H9 (cell line): Measurements from ENCODE around the gene HCN1. TPM values are rescaled to one million over a fixed set of nuclear protein-coding genes. Genes with fewer than 3 reads are reported as not detected.

Experiments
- DNase-seq: peaks from one replicate; pipeline ENCODE4 v3.0.0-alpha.2; 2017
- H2AFZ ChIP-seq: one replicate; pipeline ENCODE4 v1.6.1; 2013; ENCODE audit warnings: mild to moderate bottlenecking, low read length, control low read depth, moderate library complexity
- H2AK5ac ChIP-seq: 2 replicates; pipeline ENCODE4 v1.6.1; 2013; ENCODE audit warnings: low read length, control low read depth, mixed read lengths; ENCODE audit not compliant: insufficient read length
- H2BK120ac ChIP-seq: one replicate; pipeline ENCODE4 v1.6.1; 2013; ENCODE audit warnings: low read depth, mild to moderate bottlenecking, low read length, control low read depth, inconsistent platforms; ENCODE audit not compliant: poor library complexity, severe bottlenecking
- H2BK12ac ChIP-seq: 2 replicates; pipeline ENCODE4 v1.6.1; 2013; ENCODE audit warnings: low read length, control low read depth, mixed read lengths, low read depth; ENCODE audit not compliant: insufficient read length
- H2BK15ac ChIP-seq: 2 replicates; pipeline ENCODE4 v1.6.1; 2013; ENCODE audit warnings: low read depth, low read length, control low read depth
- H2BK20ac ChIP-seq: one replicate; pipeline ENCODE4 v1.6.1; 2013; ENCODE audit warnings: low read depth, mild to moderate bottlenecking, low read length, control low read depth, inconsistent platforms; ENCODE audit not compliant: poor library complexity, severe bottlenecking
- H2BK5ac ChIP-seq: 2 replicates; pipeline ENCODE4 v1.6.1; 2013; ENCODE audit warnings: low read length, control low read depth, mixed read lengths; ENCODE audit not compliant: insufficient read length
- H3K14ac ChIP-seq: 2 replicates; pipeline ENCODE4 v1.6.1; 2013; ENCODE audit warnings: low read length, control low read depth; ENCODE audit not compliant: insufficient read depth
- H3K18ac ChIP-seq: 2 replicates; pipeline ENCODE4 v1.6.1; 2013; ENCODE audit warnings: low read depth, mild to moderate bottlenecking, mixed read lengths, low read length, control low read depth; ENCODE audit not compliant: insufficient read length
- H3K23ac ChIP-seq: 2 replicates; pipeline ENCODE4 v1.6.1; 2013; ENCODE audit warnings: low read length, control low read depth, mixed read lengths, low read depth; ENCODE audit not compliant: insufficient read length
- H3K23me2 ChIP-seq: 2 replicates; pipeline ENCODE4 v1.6.1; 2013; ENCODE audit warnings: low read depth, mild to moderate bottlenecking, mixed read lengths, low read length, control low read depth; ENCODE audit not compliant: insufficient read length, poor library complexity, severe bottlenecking
- H3K27ac ChIP-seq: 2 replicates; pipeline ENCODE4 v1.5.1; 2013; ENCODE audit warnings: low read length, control low read depth, mixed read lengths, low read depth; ENCODE audit not compliant: insufficient read length
- H3K27me3 ChIP-seq: 2 replicates; pipeline ENCODE4 v1.6.1; 2013; ENCODE audit warnings: low read length, control low read depth, inconsistent platforms; ENCODE audit not compliant: insufficient read depth
- H3K4ac ChIP-seq: 2 replicates; pipeline ENCODE4 v1.6.1; 2013; ENCODE audit warnings: low read depth, mild to moderate bottlenecking, control low read depth, inconsistent platforms, low read length, moderate library complexity
- H3K4me1 ChIP-seq: 2 replicates; pipeline ENCODE4 v1.6.1; 2013; ENCODE audit warnings: low read length, control low read depth, inconsistent platforms; ENCODE audit not compliant: insufficient read depth
- H3K4me2 ChIP-seq: 2 replicates; pipeline ENCODE4 v1.6.1; 2013; ENCODE audit warnings: low read length, control low read depth, mixed read lengths; ENCODE audit not compliant: insufficient read length, insufficient read depth
- H3K56ac ChIP-seq: 2 replicates; pipeline ENCODE4 v1.6.1; 2013; ENCODE audit warnings: low read depth, mild to moderate bottlenecking, mixed read lengths, low read length, control low read depth; ENCODE audit not compliant: insufficient read length
- H3K79me1 ChIP-seq: 2 replicates; pipeline ENCODE4 v1.6.1; 2013; ENCODE audit warnings: low read depth, mild to moderate bottlenecking, moderate library complexity, low read length, control low read depth, inconsistent platforms; ENCODE audit not compliant: insufficient read depth, poor library complexity, severe bottlenecking
- H3K79me2 ChIP-seq: 2 replicates; pipeline ENCODE4 v1.6.1; 2013; ENCODE audit warnings: low read length, control low read depth, inconsistent platforms; ENCODE audit not compliant: insufficient read depth
- H3K9ac ChIP-seq: 2 replicates; pipeline ENCODE4 v1.6.1; 2013; ENCODE audit warnings: low read length, control low read depth, mixed read lengths; ENCODE audit not compliant: insufficient read length; ENCODE audit errors: extremely low read depth
- H3K9me3 ChIP-seq: one replicate; pipeline ENCODE4 v1.6.1; 2013; ENCODE audit warnings: low read depth, low read length, inconsistent platforms; ENCODE audit not compliant: control insufficient read depth
- H3T11ph ChIP-seq: one replicate; pipeline ENCODE4 v1.6.1; 2013; ENCODE audit warnings: mild to moderate bottlenecking, low read length, control low read depth, inconsistent platforms
- H4K20me1 ChIP-seq: one replicate; pipeline ENCODE4 v1.6.1; 2013; ENCODE audit not compliant: control insufficient read depth, insufficient read length, insufficient read depth
- H4K5ac ChIP-seq: 2 replicates; pipeline ENCODE4 v1.6.1; 2013; ENCODE audit warnings: low read depth, mild to moderate bottlenecking, mixed read lengths, low read length, control low read depth; ENCODE audit not compliant: insufficient read length
- H4K8ac ChIP-seq: replicated peaks from 2 replicates; pipeline ENCODE4 v1.6.1; 2013; ENCODE audit warnings: low read length, control low read depth, mixed read lengths, low read depth; ENCODE audit not compliant: insufficient read length
- H4K91ac ChIP-seq: 2 replicates; pipeline ENCODE4 v1.6.1; 2013; ENCODE audit warnings: low read depth, mild to moderate bottlenecking, moderate library complexity, mixed read lengths, low read length, control low read depth; ENCODE audit not compliant: insufficient read length
- H3K27ac Mint-ChIP-seq, 3 experiments: 2 replicates in 2 of 3; 3 replicates in 1 of 3; pipeline ENCODE4 v1.8.0; 2020 to 2021; ENCODE audit warnings: mixed read lengths in 3 of 3, mild to moderate bottlenecking in 1 of 3, moderate library complexity in 1 of 3
- H3K27me3 Mint-ChIP-seq: 2 replicates; pipeline ENCODE4 v1.8.0; 2021; ENCODE audit warnings: low read depth, mild to moderate bottlenecking, moderate library complexity, mixed read lengths
- H3K36me3 Mint-ChIP-seq, 3 experiments: 2 replicates in 2 of 3; 3 replicates in 1 of 3; pipeline ENCODE4 v1.8.0; 2020 to 2021; ENCODE audit warnings: low read depth in 3 of 3, mixed read lengths in 3 of 3; ENCODE audit not compliant: insufficient read depth in 1 of 3
- H3K4me1 Mint-ChIP-seq, 2 experiments: 2 replicates each; pipeline ENCODE4 v1.8.0; 2020; ENCODE audit warnings: mixed read lengths in 2 of 2
- H3K4me3 Mint-ChIP-seq, 2 experiments: 2 replicates in 1 of 2; 3 replicates in 1 of 2; pipeline ENCODE4 v1.8.0; 2020 to 2021; ENCODE audit warnings: mild to moderate bottlenecking in 2 of 2, mixed read lengths in 2 of 2, moderate library complexity in 1 of 2
- H3K9me3 Mint-ChIP-seq, 2 experiments: 2 replicates in 1 of 2; 3 replicates in 1 of 2; pipeline ENCODE4 v1.8.0; 2020; ENCODE audit warnings: mild to moderate bottlenecking in 2 of 2, mixed read lengths in 2 of 2, moderate library complexity in 1 of 2
- CTCF ChIP-seq: fragments of 200-600 bp; sonication (generic); conservative IDR thresholded peaks from 3 replicates; pipeline ENCODE4 v1.8.0; 2021; ENCODE audit warnings: antibody characterized with exemption, mild to moderate bottlenecking
- WGBS: extraction: QIAGEN DNeasy Blood & Tissue Kit; methylation state at CpG from one replicate; pipeline ENCODE4 v1.1.7; 2013; ENCODE audit warnings: missing lambda C conversion rate, low lambda C conversion rate, mixed read lengths; ENCODE audit not compliant: insufficient read length; ENCODE audit errors: extremely low coverage; 5-methylcytosine and 5-hydroxymethylcytosine counted together
- total RNA-seq: library from RNA; stranded (reverse); gene quantifications from 2 replicates; pipeline ENCODE4 v1.2.1, GENCODE V29; 2021

HCN1 gene
- total RNA-seq, 1 experiment from 2014 or later, result 4.6 TPM

GRCh38 chr5:45410304-45410995, 285.7 kb downstream of the HCN1 start:
- H4K5ac ChIP-seq, result no peak overlapping the region
- H3K18ac ChIP-seq, result no peak overlapping the region
- H3K27me3 ChIP-seq, result no peaks in the 10 kb centered on the region
- H3K4me1 ChIP-seq, result no peaks in the 10 kb centered on the region
- H3K4me1 Mint-ChIP-seq, result peaks cover 16 to 17% of the 10 kb centered on the region in 2 experiments
- H2BK12ac ChIP-seq, result no peak overlapping the region
- H2AFZ ChIP-seq, result no peak overlapping the region
- no peak for TF ChIP-seq CTCF
- no peak overlapping the region for H2BK20ac ChIP-seq
- H2AK5ac ChIP-seq, result no peak overlapping the region
- no peak overlapping the region for H2BK5ac ChIP-seq
- H4K8ac ChIP-seq, result no peak overlapping the region
- H3K79me1 ChIP-seq, result no peaks in the 10 kb centered on the region
- no peak overlapping the region for H3K14ac ChIP-seq
- no peak overlapping the region for H4K91ac ChIP-seq
- no peaks in the 10 kb centered on the region for H3K9me3 Mint-ChIP-seq
- no peaks in the 10 kb centered on the region for H3K36me3 Mint-ChIP-seq
- H3K9ac ChIP-seq, result no peak overlapping the region
- no peaks in the 10 kb centered on the region for H3K27me3 Mint-ChIP-seq
- H3K4me2 ChIP-seq, result no peak overlapping the region
- no peak overlapping the region for H3K4ac ChIP-seq
- no peak for DNase-seq
- no peak overlapping the region for H3K4me3 Mint-ChIP-seq
- H3K23ac ChIP-seq, result no peak overlapping the region
- no peak overlapping the region for H2BK15ac ChIP-seq
- WGBS, result no CpG with 5 or more reads among the region's 3 CpGs
- no peaks in the 10 kb centered on the region for H4K20me1 ChIP-seq
- H2BK120ac ChIP-seq, result no peak overlapping the region
- H3K9me3 ChIP-seq, result no peaks in the 10 kb centered on the region
- no peak overlapping the region for H3K27ac ChIP-seq
- no peak overlapping the region for H3K56ac ChIP-seq
- H3K27ac Mint-ChIP-seq, result no peak overlapping the region; a peak in 1 of 7 replicates
- no peak overlapping the region for H3T11ph ChIP-seq
- H3K23me2 ChIP-seq, result no peaks in the 10 kb centered on the region
- H3K79me2 ChIP-seq, result no peaks in the 10 kb centered on the region
